Activated gamma-delta T cell (primary cell): ENCODE results near the gene EIF4H.
"Not testable (repeated sequence)": the region's sequence is repeated elsewhere in the genome, so short reads cannot be mapped to it uniquely, and the experiment has no call there.

ENCODE experiments used
- DNase-seq: peaks from one replicate; lab custom pipeline; 2025; lab: John Stamatoyannopoulos, UW

EIF4H gene

GRCh38 chr7:74199551-74200355, 25.6 kb downstream of the EIF4H start:
- DNase-seq = no peak

- no peak for DNase-seq
These were observed 28.8 kb downstream of the EIF4H start for GRCh38 chr7:74202841-74203556.

GRCh38 chr7:74203956-74204618, 29.9 kb downstream of the EIF4H start:
- DNase-seq = no peak

GRCh38 chr7:74206052-74206451, 31.9 kb downstream of the EIF4H start:
- not testable (repeated sequence) for DNase-seq

GRCh38 chr7:74206589-74207120, 32.5 kb downstream of the EIF4H start:
- peak; percentile 26 for DNase-seq

- no peak for DNase-seq
These were observed 33.4 kb downstream of the EIF4H start for GRCh38 chr7:74207586-74207985.

- DNase-seq = not testable (repeated sequence)
These were observed 34.1 kb downstream of the EIF4H start for GRCh38 chr7:74208241-74208640.

GRCh38 chr7:74212661-74213060, 38.5 kb downstream of the EIF4H start:
- no peak for DNase-seq

- no peak for DNase-seq
These were observed 40.9 kb downstream of the EIF4H start for GRCh38 chr7:74214816-74215630.

- no peak for DNase-seq
These were observed 41.8 kb downstream of the EIF4H start for GRCh38 chr7:74215921-74216320.

- no peak for DNase-seq
These were observed 42.2 kb downstream of the EIF4H start for GRCh38 chr7:74216361-74216761.

GRCh38 chr7:74217455-74218342, 43.5 kb downstream of the EIF4H start:
- no peak for DNase-seq

- no peak for DNase-seq
These were observed 44.2 kb downstream of the EIF4H start for GRCh38 chr7:74218343-74218698.

- no peak for DNase-seq
These were observed 45.3 kb downstream of the EIF4H start for GRCh38 chr7:74219416-74219815.

- DNase-seq = no peak
These were observed 46.1 kb downstream of the EIF4H start for GRCh38 chr7:74220229-74220628.

- DNase-seq = no peak
These were observed 47.6 kb downstream of the EIF4H start for GRCh38 chr7:74221713-74222112.

- DNase-seq = no peak
These were observed 48.9 kb downstream of the EIF4H start for GRCh38 chr7:74222851-74223710.

- DNase-seq = no peak
These were observed 49.8 kb downstream of the EIF4H start for GRCh38 chr7:74223711-74224510.

- DNase-seq = no peak
These were observed 50.3 kb downstream of the EIF4H start for GRCh38 chr7:74224511-74224832.
